GM12878 (cell line): ENCODE results near the gene PPP4R3B.

Experiments
- KAT2A ChIP-seq: conservative IDR thresholded peaks from 2 replicates; pipeline ENCODE4 v1.6.1; 2011; ENCODE audit warnings: low read depth, low read length; ENCODE audit not compliant: control insufficient read depth
- RFX5 ChIP-seq: IDR thresholded peaks from 2 replicates; pipeline ENCODE4 v1.6.1; 2011; ENCODE audit warnings: low read depth, low read length, improper control_type of control experiment
- SIX5 ChIP-seq: IDR thresholded peaks from 2 replicates; pipeline ENCODE4 v1.6.1; 2011; ENCODE audit warnings: mild to moderate bottlenecking, low read depth, low read length, moderate library complexity; ENCODE audit not compliant: severe bottlenecking

DNA sequence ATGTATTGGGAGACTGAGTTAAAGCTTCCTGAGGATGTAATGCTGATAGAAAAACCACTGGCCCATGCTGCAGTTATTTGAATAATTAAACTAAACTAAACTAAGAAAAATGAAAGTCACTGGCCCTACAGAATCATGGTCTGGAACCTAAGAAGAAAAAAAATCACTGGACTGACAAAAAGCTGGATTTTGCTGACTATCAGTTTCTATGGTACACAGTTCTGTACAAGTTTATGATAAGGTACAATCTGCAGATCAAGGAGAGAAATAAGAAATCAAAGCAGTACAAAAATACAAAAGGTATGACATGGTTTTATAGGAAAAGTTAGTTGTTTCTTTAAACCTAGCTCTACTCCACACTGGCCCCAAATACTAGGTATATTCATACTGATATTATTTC lies 15.6 kb downstream of the PPP4R3B start:
- TF ChIP-seq RFX5 (no peak), SIX5 (no peak), KAT2A (no peak)
